Measurements from ENCODE around the gene ITPK1.

The ITPK1 gene

DNA sequence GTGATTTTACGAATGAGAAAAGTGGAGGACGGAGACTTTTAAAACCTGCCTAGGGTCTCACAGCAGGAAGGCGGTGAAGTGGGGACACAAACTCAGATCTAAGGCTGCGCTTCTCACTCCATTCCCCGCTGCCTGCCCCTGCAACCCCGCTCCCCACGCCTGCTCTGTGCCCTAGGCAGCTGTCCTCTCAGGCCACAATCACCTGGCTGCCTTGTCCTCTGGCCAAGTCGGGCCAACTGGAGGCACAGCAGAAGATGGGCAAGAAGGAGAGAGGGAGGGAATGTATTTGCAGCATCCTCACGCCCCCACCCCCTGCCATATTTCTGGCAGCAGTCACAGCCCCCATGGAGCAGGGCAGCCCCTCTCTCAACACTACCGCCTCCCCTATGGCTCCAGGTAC lies 97.8 kb downstream of the ITPK1 start:
- 80% methylated on average over 10 of the region's 10 CpGs for WGBS
- Histone ChIP-seq H3K4me3 (ENCODE audit: low read length) (no peak overlapping the region), H3K36me3 (ENCODE audit: insufficient read depth, low read length) (peaks cover 2% of the 10 kb centered on the region; the same call in 1 of the 2 replicates), H3K27me3 (ENCODE audit: insufficient read depth, low read length) (no peaks in the 10 kb centered on the region), H3K9me3 (ENCODE audit: insufficient read depth, low read depth, low read length) (no peaks in the 10 kb centered on the region), H3K9ac (ENCODE audit: low read depth, low read length) (no peak overlapping the region), H3K4me1 (ENCODE audit: insufficient read depth, low read length) (peaks cover 18% of the 10 kb centered on the region), H3K27ac (ENCODE audit: low read depth, low read length) (no peak overlapping the region)

DNA sequence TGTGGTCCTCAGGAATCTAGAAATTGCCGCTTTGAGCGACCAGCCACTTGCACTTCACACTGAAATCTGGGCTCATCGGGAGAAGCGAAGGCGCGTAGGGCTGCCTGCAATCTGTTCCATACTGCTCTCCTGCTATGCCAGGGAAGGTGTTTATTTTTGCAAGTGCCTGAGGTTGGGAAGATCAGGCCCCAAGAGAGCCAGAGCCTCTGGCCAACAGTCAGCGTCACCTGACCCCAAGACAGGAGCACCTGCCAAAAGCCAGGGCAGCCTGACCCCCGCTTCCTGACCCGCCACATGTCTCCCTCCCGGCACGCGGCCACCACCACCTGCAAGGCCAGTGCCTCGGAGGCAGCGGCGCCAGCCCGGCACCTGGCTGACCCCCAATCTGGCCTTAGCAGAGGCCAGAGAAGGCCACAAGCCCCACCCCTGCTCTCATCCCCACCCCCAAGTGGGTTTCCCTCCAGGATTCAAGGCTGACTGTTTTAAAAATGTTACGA lies 98.4 kb downstream of the ITPK1 start:
- peaks cover 18% of the 10 kb centered on the region for H3K4me1 ChIP-seq (ENCODE audit: insufficient read depth, low read length)
- WGBS: 93% methylated on average over 17 of the region's 17 CpGs
- H3K27me3 ChIP-seq (ENCODE audit: insufficient read depth, low read length): no peaks in the 10 kb centered on the region
- no peaks in the 10 kb centered on the region for H3K9me3 ChIP-seq (ENCODE audit: insufficient read depth, low read depth, low read length)
- no peak overlapping the region for H3K4me3 ChIP-seq (ENCODE audit: low read length)
- peaks cover 2% of the 10 kb centered on the region; the same call in 1 of the 2 replicates for H3K36me3 ChIP-seq (ENCODE audit: insufficient read depth, low read length)
- no peak overlapping the region for H3K9ac ChIP-seq (ENCODE audit: low read depth, low read length)
- no peak overlapping the region for H3K27ac ChIP-seq (ENCODE audit: low read depth, low read length)

DNA sequence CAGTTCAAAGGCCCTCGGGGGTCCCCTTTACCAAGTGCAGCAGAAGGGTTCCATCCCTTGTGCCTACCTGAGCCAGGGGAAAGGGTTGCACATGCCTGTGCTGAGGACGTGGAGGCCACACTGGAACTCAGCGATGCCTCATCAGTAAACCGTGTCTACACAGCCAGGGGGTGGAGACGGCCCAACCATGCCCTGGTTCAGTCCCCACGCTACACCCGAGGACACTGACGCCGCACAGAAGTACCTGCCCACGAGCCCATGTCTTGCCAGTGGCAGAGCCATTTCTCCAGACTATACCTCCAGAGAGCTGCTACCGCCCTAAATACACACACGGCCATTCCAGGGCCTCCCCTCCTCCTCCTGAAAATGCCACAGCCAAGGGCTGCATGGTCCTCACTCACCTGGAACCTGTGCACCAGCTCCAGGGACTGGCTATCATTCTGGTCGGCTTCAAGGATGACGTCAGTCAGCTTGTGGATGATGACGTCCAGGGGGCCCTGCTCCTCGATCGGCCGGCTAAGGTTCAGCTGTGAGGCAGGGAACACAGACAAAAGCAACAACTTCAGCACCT lies 99.4 kb downstream of the ITPK1 start:
- Histone ChIP-seq H3K4me3 (ENCODE audit: low read length) (no peak overlapping the region), H3K27me3 (ENCODE audit: insufficient read depth, low read length) (no peaks in the 10 kb centered on the region), H3K4me1 (ENCODE audit: insufficient read depth, low read length) (peaks cover 18% of the 10 kb centered on the region), H3K9me3 (ENCODE audit: insufficient read depth, low read depth, low read length) (no peaks in the 10 kb centered on the region), H3K36me3 (ENCODE audit: insufficient read depth, low read length) (peaks cover 2% of the 10 kb centered on the region; the same call in 1 of the 2 replicates), H3K27ac (ENCODE audit: low read depth, low read length) (no peak overlapping the region), H3K9ac (ENCODE audit: low read depth, low read length) (no peak overlapping the region)
- WGBS: 93% methylated on average over 18 of the region's 18 CpGs

DNA sequence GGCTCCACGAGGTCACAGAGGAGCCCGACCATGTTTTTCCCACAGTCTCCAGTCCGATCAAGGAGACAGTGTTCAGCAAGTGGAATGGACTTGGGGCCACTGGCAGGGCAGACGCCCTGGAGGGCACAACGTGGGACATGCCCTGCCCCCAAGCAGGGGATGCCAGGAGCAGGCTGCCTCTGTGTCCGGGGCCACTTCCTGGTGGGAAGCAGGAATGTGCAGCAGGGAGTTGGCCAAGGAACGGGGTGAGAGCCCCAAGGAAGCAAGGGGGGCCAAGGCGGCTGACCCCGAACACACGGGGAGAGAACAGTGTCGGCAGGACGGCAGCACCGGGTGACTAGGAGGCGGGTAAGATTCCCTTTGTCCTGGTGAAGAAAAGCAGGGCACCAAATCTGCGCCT lies 100.2 kb downstream of the ITPK1 start:
- peaks cover 2% of the 10 kb centered on the region; the same call in 1 of the 2 replicates for H3K36me3 ChIP-seq (ENCODE audit: insufficient read depth, low read length)
- no peak overlapping the region for H3K4me3 ChIP-seq (ENCODE audit: low read length)
- H3K9ac ChIP-seq (ENCODE audit: low read depth, low read length): no peak overlapping the region
- no peaks in the 10 kb centered on the region for H3K9me3 ChIP-seq (ENCODE audit: insufficient read depth, low read depth, low read length)
- H3K27me3 ChIP-seq (ENCODE audit: insufficient read depth, low read length): no peaks in the 10 kb centered on the region
- 95% methylated on average over 15 of the region's 15 CpGs for WGBS
- peaks cover 15% of the 10 kb centered on the region for H3K4me1 ChIP-seq (ENCODE audit: insufficient read depth, low read length)
- no peak overlapping the region for H3K27ac ChIP-seq (ENCODE audit: low read depth, low read length)

DNA sequence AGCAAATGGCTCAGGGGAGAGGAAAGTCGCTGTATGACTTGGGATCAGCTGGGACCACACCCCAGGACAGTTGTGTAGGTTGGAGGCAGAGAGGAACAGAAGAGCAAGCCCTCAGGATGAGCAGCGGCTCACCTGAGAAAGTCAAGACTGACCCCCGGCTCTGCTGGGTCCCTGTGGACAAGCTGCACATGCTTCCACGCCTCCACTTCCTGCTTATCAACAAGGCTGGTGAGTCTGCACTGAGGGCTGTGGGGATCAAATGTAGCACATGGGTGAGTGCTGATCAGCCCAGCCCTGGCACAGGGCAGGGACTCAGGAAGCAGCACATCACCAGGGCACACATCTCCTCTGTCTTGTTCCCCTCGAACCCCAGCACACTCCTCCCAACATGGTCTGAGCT lies 100.7 kb downstream of the ITPK1 start:
- Histone ChIP-seq H3K27ac (ENCODE audit: low read depth, low read length) (no peak overlapping the region), H3K9me3 (ENCODE audit: insufficient read depth, low read depth, low read length) (no peaks in the 10 kb centered on the region), H3K9ac (ENCODE audit: low read depth, low read length) (no peak overlapping the region), H3K27me3 (ENCODE audit: insufficient read depth, low read length) (no peaks in the 10 kb centered on the region), H3K36me3 (ENCODE audit: insufficient read depth, low read length) (peaks cover 2% of the 10 kb centered on the region; the same call in 1 of the 2 replicates), H3K4me1 (ENCODE audit: insufficient read depth, low read length) (peaks cover 12% of the 10 kb centered on the region), H3K4me3 (ENCODE audit: low read length) (no peak overlapping the region)
- WGBS: 93% methylated on average over 5 of the region's 5 CpGs

DNA sequence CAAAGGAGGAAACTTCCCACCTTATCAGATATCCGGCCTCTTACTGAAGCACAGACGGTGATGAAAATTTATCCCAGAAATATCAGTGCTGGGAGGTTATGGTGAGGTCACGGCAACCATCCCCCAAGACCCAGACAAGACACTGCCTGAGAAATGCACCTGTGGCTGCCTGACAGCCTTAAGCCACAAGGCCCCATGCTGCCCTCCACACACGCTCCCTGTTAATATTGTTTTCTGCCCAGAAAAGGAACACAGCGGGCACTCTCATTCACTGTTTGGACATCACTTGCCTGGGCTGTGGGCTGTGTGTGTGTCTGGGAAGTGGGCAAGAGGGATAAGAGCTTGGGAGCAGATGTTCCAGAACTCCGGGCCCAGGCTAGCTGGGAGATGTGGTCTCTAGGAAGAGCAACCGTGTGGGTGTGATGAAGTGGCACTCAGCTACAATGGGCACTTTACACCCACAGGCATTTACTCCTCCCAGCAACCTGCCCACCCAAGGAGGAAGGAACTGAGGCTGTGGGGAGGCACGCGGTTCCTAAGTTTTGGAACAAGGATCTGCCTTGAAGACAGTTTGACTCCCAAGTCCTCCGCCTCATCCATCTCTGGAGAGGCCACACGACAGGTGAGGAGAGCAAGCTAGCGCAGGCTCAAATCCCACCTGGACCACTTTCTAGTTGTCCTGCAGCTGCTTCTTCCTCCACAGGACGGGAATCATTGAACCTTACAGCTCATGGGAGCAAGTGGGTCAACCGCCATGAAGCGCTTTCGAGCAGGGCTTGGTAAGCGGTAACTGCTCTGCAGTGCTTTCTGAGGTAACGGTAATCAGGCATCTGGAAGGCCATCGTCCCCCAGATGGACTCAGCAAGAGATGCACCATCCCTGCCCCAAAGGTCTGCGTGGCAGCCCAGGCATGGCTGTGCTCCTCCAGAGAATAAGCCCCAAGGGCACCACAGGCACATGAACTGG lies 101.4 kb downstream of the ITPK1 start:
- Histone ChIP-seq H3K27me3 (ENCODE audit: insufficient read depth, low read length) (no peaks in the 10 kb centered on the region), H3K4me3 (ENCODE audit: low read length) (no peak overlapping the region), H3K9ac (ENCODE audit: low read depth, low read length) (no peak overlapping the region), H3K27ac (ENCODE audit: low read depth, low read length) (no peak overlapping the region), H3K4me1 (ENCODE audit: insufficient read depth, low read length) (peaks cover 8% of the 10 kb centered on the region), H3K9me3 (ENCODE audit: insufficient read depth, low read depth, low read length) (no peaks in the 10 kb centered on the region), H3K36me3 (ENCODE audit: insufficient read depth, low read length) (peaks cover 2% of the 10 kb centered on the region; the same call in 1 of the 2 replicates)
- WGBS: 96% methylated on average over 17 of the region's 20 CpGs

DNA sequence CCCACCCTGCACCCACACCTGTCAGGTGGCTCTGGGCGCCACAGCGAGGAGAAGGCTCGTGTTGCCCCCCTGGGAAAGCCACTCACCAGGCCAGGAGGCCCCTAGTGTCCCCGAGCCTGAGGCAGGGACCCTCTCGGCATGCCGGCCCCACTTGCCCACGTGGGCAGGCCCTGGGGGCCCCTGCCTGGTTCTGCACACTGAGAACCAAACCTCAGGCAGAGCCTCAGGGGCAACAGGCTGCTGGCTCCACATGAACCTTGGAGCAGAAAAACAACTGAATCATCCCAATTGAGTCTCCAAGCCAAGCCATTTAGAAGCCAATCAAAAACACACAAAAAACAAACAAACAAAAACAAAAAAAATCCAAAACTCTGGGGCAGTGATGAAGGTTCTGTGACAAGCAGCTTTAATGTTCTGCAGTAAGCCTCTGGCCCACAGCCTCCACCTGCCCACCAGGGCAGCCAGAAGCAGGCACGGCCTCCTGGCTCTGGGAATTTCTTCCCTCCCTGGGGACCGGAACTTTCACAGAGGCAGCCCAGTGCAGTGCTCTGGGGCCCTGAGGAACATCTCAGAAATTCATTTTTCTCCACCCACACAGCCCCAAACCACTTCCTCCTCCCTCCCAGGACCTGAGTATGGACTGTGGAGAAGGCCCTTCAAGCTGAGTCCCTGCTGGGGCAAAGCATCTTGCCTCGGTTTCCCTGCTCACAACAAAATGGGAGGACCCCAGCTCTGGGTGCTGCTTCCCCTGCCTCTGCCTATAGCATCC lies 102.6 kb downstream of the ITPK1 start:
- Histone ChIP-seq H3K9ac (ENCODE audit: low read depth, low read length) (no peak overlapping the region), H3K9me3 (ENCODE audit: insufficient read depth, low read depth, low read length) (no peaks in the 10 kb centered on the region), H3K27me3 (ENCODE audit: insufficient read depth, low read length) (no peaks in the 10 kb centered on the region), H3K4me3 (ENCODE audit: low read length) (no peak overlapping the region), H3K36me3 (ENCODE audit: insufficient read depth, low read length) (peaks cover 2% of the 10 kb centered on the region; the same call in 1 of the 2 replicates), H3K4me1 (ENCODE audit: insufficient read depth, low read length) (peaks cover 3% of the 10 kb centered on the region; the same call in 1 of the 2 replicates), H3K27ac (ENCODE audit: low read depth, low read length) (no peak overlapping the region)
- 90% methylated on average over 10 of the region's 10 CpGs for WGBS

DNA sequence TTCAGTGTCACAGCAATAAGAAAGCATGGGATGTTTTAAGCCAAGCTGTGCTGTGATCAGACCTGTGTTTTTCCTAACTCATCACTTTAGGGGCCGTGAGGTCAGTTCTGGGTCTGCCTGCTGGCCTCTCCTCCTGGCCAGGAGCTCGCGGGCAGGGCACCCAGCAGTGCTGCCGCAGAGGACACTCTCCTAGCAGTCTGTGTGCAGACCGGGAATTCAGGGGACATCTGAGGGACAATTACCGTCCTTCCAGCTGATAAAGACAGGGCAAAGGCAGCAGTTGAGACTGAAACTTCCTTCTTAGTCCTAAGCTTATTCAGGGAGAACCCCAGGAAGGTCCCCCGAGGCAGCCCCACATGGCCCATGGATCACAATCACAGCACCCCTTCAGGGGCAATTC lies 103.2 kb downstream of the ITPK1 start:
- 92% methylated on average over 7 of the region's 7 CpGs for WGBS
- H3K9me3 ChIP-seq (ENCODE audit: insufficient read depth, low read depth, low read length): no peaks in the 10 kb centered on the region
- H3K9ac ChIP-seq (ENCODE audit: low read depth, low read length): no peak overlapping the region
- H3K36me3 ChIP-seq (ENCODE audit: insufficient read depth, low read length): peaks cover 2% of the 10 kb centered on the region; the same call in 1 of the 2 replicates
- H3K4me3 ChIP-seq (ENCODE audit: low read length): no peak overlapping the region
- no peak overlapping the region for H3K27ac ChIP-seq (ENCODE audit: low read depth, low read length)
- H3K4me1 ChIP-seq (ENCODE audit: insufficient read depth, low read length): no peaks in the 10 kb centered on the region
- H3K27me3 ChIP-seq (ENCODE audit: insufficient read depth, low read length): no peaks in the 10 kb centered on the region

DNA sequence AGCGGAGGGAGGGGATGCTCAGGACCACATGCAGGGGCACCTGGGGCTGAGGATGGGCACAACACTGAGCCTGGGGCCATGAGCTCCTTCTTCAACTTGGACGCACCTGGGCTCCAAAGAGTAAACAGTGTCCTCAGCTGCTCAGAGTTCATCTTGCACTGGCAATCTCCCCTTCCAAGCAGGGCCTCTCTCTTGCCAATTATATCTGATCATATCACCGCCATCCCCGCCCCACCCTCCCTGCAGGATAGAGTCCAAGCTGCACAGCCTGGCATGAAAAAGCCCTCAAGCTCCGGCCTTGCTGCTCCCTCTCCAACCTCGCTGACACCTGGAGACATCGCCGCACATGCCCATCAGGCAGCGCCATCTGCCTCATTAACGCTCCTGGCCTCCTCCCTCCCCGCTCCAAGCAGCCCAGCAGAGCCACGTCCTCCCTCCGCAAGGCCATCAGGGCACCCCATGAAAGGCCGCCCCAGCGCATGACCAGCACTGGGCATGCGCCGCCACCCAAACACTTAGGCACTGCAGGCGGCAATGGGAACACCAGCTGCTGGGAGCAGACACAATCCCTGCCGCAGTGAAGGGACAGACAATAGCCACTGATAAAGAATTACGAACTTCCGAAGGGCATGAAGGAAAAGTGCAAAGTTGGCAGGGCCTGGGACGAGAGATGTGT lies 103.9 kb downstream of the ITPK1 start:
- Histone ChIP-seq H3K27me3 (ENCODE audit: insufficient read depth, low read length) (no peaks in the 10 kb centered on the region), H3K4me3 (ENCODE audit: low read length) (no peak overlapping the region), H3K9me3 (ENCODE audit: insufficient read depth, low read depth, low read length) (no peaks in the 10 kb centered on the region), H3K4me1 (ENCODE audit: insufficient read depth, low read length) (no peaks in the 10 kb centered on the region), H3K36me3 (ENCODE audit: insufficient read depth, low read length) (peaks cover 2% of the 10 kb centered on the region; the same call in 1 of the 2 replicates), H3K27ac (ENCODE audit: low read depth, low read length) (no peak overlapping the region), H3K9ac (ENCODE audit: low read depth, low read length) (no peak overlapping the region)
- 94% methylated on average over 22 of the region's 22 CpGs for WGBS

DNA sequence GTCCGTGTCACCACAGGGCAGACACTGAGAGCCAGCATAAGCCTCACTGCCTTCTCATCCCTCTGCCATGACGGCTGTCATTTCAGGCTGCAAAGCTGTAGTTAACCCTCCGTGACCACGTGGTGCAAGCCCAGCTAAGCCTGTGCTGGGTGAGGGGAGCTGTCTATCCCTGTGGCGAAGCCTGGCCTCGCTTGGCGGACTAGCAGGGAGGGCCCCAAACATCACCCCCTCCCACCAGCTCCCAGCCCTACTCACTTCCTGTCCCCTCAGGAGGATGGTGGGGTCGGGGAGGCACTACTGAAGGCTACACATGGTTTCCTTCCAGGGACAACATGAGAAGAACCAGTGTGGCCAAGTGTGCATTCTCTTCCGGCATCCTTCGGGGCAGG lies 104.6 kb downstream of the ITPK1 start:
- H3K4me1 ChIP-seq (ENCODE audit: insufficient read depth, low read length): no peaks in the 10 kb centered on the region
- H3K4me3 ChIP-seq (ENCODE audit: low read length): no peak overlapping the region
- no peaks in the 10 kb centered on the region for H3K36me3 ChIP-seq (ENCODE audit: insufficient read depth, low read length)
- no peak overlapping the region for H3K27ac ChIP-seq (ENCODE audit: low read depth, low read length)
- WGBS: 91% methylated on average over 10 of the region's 10 CpGs
- H3K27me3 ChIP-seq (ENCODE audit: insufficient read depth, low read length): no peaks in the 10 kb centered on the region
- no peak overlapping the region for H3K9ac ChIP-seq (ENCODE audit: low read depth, low read length)
- H3K9me3 ChIP-seq (ENCODE audit: insufficient read depth, low read depth, low read length): no peaks in the 10 kb centered on the region
